GM19328 (cell line): ENCODE results near the gene ZMIZ1.

Experiments
- ATAC-seq: cut with Tn5 transposase; IDR thresholded peaks from one replicate; pipeline ENCODE4 v1.9.1; 2021; ENCODE audit warnings: mild to moderate bottlenecking, moderate library complexity; ENCODE audit not compliant: unreplicated experiment

Gene ZMIZ1

DNA sequence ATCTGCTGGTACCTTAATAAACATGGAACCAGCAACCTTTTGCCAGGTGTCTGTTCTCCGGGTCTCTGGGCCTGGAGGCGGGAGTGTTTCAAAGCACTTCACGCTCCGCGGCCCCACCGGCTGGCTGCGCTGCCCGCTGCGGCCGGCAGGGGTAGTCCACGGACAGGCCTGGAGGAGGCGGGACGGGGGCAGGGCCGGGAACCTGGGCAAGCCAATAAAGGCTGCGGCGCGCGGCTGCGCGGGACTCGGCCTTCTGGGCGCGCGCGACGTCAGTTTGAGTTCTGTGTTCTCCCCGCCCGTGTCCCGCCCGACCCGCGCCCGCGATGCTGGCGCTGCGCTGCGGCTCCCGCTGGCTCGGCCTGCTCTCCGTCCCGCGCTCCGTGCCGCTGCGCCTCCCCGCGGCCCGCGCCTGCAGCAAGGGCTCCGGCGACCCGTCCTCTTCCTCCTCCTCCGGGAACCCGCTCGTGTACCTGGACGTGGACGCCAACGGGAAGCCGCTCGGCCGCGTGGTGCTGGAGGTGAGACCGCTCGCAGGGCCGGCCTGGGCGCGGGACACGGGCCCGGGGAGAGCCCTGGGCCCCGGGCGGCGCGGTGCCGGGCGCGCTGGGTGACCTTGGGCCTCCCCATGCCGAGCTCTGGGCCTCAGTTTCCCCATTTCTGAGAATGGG is 278.6 kb downstream of the ZMIZ1 start, which contains the start of gene PPIF:
TSS of gene PPIF (plus strand) at position 244 of the 668 bp plus-strand sequence. CDS start at position 324, 80 bp downstream.
- ATAC-seq = peak; percentile 75

DNA sequence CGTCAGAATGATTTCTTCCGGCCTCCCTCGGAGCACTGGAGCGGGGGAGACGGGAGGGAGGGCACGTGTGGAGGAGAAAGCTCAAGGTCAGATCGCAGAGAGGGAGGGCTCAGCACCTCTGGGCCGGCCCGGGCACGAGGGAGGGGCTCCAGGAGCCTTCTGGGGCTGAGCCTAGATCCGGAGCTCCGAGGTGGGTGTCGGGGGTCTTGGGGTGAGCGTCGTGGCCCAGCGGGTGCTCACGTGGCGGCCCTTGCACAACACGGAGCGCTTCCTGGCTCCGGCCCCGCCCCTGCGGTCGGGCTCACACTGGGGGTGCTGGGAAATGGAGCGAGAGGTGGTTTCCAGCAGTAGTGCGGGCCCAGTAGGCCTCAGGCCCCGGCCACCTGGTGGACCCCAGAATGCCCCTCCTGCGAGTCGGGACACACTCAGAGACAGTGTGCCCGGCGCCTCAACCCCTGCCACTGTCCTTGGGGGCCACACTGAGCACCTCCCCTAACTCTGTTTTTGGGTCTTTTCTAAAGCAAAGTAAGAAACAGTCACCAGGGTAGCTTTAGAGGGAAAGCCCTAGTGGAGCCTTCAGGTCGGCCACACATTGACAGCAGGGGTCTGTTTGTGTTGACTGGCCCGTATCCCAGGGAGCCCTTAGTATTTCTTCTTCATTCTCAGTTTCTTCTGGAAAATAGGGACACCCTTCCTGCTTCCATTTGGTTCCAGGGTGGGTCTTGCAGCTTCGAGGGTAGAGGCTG is 279.3 kb downstream of the ZMIZ1 start:
- peak; percentile 73 for ATAC-seq

DNA sequence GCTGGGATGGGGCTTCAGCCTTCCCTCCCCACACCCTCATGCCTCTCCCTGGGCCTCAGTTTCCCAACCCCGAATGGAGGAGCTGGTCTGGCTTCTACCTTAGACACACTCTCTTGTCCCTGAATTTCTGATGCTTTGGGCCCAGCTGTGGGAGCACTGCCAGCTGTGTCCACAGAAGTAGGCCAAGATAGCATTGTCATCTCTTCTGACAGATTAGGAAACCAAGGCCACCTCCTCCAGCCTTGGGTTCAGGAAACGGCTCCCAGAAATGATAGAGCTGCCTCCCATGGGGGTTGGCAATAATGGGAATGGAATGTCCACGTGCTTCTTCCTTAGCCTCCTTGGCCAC is 279.8 kb downstream of the ZMIZ1 start:
- ATAC-seq = no peak

DNA sequence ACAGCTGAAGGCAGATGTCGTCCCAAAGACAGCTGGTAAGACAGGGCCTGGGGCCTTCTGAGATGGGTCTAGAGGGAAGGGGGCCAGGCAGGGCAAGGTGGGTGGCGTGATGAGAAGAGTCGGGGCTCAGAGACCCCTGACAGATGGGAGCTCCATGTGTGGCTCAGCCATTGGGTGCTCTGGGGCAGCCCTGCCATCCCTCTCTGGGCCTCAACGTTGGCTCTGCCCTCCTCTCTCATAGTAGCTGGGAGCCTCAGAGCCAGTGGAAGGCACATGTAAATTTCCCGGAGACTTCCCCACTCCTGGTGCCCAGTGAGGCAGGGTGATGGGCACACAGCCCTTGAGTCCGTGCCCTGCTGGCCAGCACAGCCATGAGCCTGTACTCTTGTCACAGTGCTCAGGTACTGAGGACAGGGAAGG is 280.3 kb downstream of the ZMIZ1 start:
- ATAC-seq = no peak

DNA sequence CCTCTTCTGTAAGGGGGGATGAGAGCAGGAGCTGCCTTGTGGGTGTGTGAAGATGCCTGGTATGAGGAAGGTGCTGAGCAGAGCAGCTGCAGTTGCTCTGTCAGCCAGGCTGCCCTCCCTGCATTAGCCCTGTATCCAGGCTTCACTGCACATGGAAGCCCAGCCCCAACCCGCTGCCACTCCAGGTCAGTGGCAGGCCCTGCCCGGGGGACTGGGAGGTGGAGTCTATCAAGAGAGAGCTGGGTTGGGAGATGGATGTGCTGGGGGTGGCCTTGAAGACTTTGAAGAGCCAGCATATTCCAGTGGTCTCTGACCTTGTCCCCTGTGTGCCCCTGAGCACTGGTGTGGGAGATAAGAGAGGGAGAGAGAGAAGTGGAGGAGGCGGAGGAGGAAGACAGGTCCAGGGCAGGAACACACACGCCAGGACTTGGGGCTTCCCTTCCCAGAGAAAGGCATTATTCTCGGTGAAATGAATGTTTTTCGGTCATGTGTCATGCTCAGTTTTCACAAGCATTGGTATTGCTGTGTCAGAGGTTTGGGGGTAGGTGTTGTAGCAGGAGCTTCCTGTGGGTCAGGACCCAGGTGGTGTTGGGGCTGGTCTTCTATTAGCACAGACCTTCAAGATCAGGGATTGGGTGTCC is 281.1 kb downstream of the ZMIZ1 start:
- no peak for ATAC-seq

DNA sequence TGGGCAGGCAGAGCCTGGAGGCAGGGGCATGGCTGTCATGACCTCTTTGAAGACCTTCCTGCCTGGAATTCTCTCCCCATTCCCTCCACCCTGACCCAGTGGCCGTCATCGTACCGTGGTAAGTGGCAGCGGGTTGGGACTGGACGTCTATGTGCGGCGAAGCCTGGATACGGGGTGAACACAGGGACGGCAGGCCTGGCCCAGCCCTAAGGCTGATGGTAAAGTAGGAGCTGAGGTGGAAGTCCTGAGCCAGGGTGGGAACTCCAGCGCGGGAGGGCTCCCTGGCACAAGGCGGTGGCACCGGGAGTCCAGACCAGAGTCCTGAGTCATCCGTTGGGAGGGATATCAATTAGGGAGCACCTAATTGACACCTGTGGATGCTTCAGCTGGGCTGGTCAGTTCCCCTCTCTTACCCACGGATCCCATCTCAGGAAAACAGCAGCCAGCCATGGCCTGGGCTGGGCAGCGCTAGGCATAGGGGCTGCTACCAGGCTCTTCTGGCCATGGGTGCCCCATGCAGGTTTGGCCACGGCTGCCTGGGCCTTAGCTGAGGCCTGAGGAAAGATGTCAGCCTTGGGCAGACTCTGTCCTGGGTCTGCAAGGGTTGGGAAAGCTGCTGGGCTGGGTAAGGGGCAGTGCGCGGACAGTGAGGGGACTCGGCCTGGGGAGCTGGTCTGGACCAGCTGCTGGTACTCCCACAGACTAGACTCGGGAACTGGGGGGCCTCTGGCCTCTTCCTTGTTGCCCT is 281.8 kb downstream of the ZMIZ1 start:
- ATAC-seq = no peak

DNA sequence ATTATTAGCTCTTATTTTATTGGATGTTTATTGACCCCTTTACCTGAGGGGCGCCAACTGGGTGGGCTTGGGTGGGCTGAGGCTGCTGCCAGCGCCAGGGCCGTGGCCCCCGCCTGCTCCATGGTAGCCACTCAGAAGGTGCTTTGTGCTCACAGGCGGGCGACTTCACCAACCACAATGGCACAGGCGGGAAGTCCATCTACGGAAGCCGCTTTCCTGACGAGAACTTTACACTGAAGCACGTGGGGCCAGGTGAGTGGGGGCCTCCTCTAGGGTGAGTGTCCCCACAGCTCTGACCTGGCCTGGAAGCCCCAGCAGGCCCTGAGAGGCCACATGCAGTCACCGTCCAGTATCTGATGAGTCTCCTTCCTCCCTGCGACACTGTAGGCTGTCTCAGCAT is 282.6 kb downstream of the ZMIZ1 start:
- no peak for ATAC-seq

DNA sequence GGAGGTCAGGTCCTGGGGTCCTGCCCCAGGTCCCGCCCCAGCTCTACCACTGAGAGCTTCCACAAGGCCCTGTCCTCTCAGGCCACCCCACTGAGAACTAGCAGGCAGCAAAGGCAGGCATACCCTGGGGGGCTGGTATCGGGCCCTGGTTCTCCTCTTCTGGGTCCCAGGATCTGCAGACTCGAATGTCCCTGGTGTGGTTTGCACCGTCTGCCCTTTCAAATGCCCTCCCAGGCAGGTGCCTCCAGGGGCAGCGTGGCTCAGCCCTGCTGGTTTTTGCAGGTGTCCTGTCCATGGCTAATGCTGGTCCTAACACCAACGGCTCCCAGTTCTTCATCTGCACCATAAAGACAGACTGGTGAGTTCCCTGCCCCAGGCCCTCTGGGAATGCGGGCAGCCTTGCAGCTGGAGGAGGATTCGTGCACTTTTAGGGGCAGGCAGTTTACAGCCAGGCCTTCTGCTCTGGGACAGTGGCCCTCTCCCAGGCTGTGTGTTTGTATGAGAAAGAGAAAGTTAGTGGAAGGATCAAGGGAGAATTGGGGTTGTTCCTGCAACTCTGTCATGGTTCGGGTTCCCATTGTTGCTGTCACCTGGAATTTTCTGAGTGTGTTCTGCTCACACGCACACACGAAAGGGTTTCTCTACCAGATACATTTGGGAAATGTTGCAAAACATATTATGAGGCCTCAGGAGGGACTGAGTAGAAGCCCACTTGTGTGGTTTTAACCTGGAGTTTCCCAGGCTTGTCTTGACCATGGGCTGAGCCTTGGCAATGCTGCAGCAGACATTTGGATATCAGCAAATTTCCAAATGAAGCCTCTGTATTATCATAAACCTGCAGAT is 283.5 kb downstream of the ZMIZ1 start:
- ATAC-seq = no peak

DNA sequence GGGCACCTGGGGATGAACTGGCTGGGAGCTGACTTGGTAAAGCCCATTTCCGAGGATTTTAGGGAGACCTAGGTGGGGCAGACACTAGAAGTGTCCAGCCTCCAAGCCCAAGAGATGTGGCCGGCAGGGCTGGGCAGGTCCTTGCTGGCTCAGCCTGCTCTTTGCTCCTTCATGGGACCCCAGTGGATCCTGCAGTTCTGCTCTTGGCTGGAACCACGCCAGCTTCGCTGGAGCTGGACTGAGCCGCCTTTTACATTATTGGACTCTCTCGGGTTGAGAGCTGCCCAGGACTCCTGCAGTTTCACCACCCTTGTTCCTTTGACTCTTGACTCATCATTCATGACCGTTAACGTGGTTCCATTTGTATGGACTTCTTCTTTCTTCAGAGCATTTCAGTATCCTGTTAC is 284.2 kb downstream of the ZMIZ1 start:
- ATAC-seq = no peak

DNA sequence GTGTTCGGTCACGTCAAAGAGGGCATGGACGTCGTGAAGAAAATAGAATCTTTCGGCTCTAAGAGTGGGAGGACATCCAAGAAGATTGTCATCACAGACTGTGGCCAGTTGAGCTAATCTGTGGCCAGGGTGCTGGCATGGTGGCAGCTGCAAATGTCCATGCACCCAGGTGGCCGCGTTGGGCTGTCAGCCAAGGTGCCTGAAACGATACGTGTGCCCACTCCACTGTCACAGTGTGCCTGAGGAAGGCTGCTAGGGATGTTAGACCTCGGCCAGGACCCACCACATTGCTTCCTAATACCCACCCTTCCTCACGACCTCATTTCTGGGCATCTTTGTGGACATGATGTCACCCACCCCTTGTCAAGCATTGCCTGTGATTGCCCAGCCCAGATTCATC is 285.0 kb downstream of the ZMIZ1 start:
- ATAC-seq = no peak

DNA sequence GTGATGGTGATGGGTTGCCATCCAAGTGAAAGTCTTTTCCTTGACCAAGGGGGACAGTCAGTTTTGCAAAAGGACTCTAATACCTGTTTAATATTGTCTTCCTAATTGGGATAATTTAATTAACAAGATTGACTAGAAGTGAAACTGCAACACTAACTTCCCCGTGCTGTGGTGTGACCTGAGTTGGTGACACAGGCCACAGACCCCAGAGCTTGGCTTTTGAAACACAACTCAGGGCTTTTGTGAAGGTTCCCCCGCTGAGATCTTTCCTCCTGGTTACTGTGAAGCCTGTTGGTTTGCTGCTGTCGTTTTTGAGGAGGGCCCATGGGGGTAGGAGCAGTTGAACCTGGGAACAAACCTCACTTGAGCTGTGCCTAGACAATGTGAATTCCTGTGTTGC is 285.4 kb downstream of the ZMIZ1 start:
- ATAC-seq = no peak

DNA sequence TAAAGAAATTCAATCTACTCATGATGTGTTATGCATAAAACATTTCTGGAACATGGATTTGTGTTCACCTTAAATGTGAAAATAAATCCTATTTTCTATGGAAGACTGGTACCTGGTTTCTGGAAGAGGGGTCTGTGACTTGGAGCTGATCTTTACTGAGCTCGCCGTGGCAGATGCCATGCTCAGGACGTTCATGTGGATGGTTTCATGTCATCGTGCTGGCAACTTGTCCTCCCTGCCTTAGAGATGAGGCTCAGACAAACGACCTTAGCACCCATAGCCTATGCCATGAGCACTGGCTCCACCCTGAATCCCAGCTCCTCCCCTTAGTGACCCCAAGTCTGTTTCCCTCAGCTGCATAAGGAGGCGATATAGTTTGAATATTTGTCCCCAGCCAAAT is 285.8 kb downstream of the ZMIZ1 start:
- ATAC-seq = no peak

DNA sequence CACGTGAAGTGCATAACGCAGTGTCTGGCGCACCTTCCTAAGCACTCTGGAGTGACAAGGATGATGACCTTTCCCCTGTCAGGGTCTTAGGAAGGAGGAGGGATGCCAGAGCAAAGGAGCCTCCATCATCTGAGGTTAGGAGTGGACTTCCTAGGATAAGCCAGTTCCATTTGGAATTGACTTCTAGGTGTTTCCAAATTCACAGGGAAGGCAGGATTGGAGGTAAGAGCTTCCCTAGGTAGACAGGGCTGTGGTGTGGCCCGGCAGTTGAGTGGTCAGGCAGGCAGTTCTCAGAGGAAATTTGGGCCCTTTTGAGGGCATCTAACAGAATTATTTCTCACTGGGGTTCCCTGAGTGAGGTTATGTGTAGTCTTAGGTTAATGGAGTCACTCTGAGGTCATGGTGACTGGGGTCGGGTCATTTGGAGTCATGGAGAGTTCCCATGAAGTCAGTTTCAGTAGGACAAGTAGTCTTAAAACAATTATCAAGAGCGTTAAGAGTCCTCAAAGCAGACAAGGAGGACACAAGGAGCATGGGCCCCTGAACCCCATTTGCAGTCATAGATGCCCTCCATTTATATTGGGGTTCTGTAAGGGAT is 286.8 kb downstream of the ZMIZ1 start:
- no peak for ATAC-seq

DNA sequence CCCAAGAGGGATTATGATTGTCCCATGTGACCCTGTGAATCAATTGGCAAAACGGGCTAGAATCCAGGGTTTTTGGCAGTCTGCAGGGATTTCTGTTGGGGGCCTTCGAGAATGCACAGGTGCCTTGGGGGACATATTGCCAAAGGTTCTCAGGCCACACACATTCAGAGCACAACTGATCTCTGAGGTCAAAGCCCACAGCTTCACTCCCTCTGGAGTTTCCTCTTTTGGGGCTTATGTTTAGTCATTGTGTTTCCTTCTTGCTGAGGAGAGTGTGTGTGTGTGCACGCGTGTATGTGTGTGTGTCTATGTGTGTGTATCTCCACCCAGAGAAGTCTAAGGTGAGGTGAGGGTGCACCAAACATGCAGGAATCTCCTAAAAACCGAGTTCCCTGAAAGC is 287.3 kb downstream of the ZMIZ1 start:
- no peak for ATAC-seq

DNA sequence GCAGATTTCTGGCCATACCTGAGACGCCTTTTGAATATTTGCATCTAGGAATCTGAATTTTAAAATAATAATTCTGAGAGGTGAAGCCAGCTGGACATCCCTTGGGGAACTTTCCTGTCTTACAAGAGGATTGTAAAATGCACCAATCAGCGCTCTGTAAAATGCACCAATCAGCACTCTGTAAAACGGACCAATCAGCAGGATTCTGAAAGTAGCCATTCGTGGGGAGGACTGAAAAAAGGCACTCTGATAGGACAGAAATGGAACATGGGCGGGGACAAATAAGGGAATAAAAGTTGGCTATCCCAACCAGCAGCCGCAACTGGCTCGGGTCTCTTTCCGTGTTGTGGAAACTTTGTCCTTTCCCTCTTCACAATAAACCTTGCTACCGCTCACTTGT is 288.4 kb downstream of the ZMIZ1 start:
- ATAC-seq = no peak

DNA sequence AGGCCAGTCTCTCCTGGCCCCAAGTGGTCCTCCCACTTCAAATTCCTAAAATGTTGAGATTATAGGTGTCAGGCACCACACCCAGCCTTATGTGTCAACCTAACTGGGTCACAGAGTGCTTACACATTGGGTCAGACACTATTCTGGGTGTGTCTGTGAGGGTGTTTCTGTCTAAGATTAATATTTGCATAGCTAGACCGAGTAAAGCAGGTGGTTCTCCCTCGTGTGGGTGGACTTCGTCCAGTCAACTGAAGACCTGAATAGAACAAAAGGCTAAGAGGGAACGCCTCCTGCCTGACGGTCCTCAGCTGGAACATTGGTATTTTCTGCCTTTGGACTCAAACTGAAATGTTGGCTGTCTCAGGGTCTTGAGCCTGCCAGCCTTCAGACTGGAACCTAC is 290.0 kb downstream of the ZMIZ1 start:
- no peak for ATAC-seq

DNA sequence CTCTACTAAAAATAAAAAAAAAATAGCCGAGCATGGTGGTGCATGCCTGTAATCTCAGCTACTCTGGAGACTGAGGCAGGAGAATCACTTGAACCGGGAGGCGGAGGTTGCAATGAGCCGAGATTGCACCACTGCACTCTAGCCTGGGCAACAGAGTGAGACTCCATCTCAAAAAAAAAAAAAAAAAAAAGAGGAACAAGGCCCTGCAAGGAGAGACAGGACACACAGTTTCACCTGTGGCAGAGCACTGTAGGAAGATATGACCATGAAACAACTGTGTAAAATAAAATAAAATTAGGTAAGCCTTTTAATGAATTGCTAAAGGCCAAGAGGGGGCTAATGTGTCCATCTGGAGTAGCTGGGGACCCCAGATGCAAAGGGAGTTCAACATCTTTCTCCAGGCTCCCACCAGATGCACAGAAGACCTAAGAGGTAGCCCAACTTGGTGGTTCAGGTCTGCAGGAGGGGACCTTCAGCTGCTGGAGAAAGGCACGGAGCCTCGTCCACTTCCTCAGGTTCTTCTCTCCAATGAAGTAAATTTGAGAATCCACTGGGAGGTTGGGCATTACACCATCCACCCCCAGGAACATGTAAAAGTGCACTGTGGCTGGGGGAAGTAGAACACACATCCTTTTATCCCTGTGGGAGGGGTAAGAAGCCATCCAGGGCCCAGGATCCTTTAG is 291.2 kb downstream of the ZMIZ1 start:
- ATAC-seq = no peak

DNA sequence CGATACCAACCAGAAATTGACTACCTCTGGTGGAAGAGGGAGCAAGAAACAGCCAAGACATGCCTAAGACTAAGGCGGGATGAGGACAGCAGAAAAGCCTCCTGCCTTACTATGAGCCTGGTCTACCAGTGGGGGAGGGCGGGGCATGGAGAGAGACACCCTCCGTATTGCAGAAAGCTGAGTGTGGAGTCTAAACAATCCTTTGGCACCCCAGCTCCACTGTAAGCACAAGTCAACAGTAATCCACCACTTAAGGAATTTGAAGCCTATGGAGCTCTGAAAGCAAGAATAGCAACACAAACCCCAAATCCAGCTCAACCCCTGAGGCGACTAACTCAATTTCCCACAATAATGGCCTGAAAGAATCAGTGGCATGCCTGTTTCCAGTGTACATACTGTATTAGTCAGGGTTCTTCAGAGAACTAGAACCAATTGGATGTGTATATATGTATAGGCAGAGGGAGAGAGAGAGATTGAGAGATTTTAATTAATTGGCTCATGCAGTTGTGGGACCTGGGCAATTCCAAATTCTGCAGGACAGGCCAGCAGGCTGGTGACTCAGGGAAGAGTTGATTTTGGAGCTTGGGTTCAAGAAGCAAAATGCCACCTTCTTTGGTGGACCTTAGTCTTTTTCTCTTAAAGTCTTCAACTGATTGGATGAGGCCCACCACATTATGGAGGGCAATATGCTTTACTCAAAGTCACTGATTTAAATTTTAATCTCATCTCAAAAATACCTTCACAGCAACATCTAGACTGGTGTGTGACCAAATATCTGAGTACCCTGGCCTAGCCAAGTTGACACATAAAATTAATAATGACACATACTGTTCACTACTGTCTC is 292.0 kb downstream of the ZMIZ1 start:
- ATAC-seq = no peak
